GM21717 (cell line): ENCODE measurements around the gene MBD6.
"Not testable (repeated sequence)": the region's sequence is repeated elsewhere in the genome, so short reads cannot be mapped to it uniquely, and the experiment has no call there.

Experiments
- ATAC-seq: cut with Tn5 transposase; IDR thresholded peaks from one replicate; pipeline ENCODE4 v1.9.1; 2021; ENCODE audit warnings: mild to moderate bottlenecking, moderate library complexity; ENCODE audit not compliant: unreplicated experiment

Gene MBD6

DNA sequence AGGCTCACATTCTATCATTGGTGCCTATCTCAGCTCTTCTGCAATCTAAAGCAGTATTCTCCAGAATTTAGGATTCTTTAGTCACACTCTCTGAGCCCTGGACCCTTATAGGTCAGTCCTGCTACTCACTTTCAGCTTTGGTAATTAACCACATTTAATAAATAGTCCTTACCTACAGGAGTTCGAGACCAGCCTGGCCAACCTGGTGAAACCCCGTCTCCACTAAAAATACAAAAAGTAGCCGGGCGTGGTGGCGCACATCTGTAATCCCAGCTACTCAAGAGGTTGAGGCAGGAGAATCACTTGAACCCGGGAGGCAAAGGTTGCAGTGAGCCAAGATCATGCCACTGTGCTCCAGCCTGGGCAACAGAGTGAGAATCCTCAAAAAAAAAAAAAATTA, 8.9 kb upstream of the MBD6 start:
- ATAC-seq = not testable (repeated sequence)

DNA sequence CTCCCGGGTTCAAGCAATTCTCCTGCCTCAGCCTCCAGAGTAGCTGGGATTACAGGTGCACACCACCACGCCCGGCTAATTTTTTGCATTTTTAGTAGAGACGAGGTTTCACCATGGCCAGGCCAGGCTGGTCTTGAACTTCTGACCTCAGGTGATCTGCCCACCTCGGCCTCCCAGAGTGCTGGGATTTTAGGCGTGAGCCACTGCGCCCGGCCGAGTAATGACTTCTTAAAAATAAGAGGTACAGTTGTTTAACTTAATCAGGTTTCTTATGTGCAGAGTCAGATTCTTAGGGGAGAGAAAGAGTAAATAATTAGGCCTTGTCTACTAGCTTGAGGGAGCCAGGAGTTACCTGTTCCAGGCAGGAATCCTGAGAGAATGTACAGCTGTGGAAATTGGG, 8.4 kb upstream of the MBD6 start:
- ATAC-seq = not testable (repeated sequence)

DNA sequence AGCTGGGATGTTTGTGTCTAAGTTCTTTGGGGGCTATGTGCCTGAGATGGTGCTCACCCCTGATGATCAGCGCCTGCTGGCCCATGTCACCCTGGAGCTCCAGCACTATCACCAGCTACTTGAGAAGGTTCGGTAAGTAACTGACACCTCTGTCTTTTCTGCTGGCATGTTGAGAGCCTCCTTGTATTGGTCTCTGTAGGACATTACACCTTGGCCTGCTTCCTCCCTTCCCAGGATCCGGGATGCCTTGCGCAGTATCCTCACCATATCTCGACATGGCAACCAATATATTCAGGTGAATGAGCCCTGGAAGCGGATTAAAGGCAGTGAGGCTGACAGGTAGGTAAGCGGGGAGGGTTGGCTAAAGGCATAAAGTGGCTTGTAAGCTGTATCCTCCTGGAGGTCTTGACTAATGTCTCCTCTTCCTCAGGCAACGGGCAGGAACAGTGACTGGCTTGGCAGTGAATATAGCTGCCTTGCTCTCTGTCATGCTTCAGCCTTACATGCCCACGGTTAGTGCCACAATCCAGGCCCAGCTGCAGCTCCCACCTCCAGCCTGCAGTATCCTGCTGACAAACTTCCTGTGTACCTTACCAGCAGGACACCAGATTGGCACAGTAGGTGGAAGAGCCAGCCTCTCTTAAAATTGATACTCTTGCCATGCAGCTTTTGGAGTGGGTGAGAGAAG, 7.8 kb upstream of the MBD6 start:
- no peak for ATAC-seq

DNA sequence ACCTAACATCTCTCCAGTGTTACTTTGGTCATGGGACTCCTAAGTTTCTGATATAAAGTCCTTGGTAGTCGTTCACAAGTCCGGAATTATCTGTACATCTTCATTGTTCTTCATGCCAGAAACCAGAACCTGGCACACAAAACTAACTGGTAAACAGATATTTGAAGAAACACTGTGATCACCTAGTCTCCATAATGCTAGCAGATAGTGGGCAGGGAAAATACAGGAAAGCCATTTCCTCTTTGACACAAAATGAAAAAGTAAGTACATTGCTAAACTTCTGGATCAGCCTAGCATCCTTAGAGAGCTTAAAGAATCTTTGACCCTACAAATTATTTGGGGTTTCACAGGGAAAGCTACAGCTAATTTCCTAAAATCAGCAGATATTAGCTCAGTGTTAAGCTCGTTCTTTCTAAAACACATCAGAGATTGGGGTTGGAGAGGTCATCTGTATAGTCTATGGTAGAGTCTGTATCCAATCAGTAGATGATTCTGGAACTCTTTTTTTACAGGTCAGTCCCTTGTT, 7.2 kb upstream of the MBD6 start:
- no peak for ATAC-seq

DNA sequence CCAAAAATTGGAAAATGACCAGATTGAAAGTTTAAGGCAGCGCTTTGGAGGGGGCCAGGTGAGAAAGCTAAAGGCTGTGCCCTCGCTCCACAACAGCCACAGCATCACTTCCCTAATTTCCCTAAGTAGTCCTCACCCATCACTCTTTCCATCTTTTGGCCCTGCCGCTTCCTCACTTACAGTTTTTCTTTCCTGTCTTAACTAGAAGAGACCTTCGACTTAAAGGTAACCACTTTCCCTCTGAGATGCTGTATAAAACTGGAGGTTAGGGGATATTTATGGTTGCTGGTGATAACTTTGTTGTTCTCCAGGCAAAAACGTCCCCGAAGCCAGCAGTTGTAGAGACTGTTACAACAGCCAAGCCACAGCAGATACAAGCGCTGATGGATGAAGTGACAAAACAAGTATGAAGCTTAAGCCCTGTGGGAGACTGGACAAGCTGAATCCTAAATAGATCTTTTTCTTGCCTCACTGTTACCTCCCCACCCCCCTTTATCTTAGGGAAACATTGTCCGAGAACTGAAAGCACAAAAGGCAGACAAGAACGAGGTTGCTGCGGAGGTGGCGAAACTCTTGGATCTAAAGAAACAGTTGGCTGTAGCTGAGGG, 6.6 kb upstream of the MBD6 start:
- ATAC-seq = no peak

DNA sequence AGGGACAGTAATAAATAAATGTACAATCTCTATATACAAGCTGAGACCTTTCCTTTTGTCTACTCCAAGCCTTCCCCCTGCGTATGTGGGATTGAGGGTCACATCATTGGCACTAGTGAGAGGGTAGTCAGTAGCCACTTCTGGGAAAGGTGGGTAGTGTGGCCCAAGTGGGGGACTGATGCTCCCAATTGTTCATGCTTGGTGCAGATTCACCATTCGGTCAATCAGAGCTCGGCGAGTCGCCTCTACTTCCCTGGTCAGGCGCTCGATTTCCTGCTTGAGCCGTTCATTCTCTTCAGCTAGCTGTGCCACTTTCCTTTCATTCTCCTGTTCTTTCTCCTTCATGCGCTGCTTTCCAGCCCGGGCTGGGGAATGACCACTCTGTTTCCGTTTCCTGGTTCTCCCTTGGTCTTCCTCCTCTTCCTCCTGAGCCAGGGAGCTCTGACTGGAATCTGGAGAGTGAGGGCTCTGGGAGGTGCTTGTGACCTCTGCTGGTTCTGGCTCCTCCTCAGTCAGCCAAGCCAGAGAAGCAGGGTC, 5.9 kb upstream of the MBD6 start:
- ATAC-seq = no peak

DNA sequence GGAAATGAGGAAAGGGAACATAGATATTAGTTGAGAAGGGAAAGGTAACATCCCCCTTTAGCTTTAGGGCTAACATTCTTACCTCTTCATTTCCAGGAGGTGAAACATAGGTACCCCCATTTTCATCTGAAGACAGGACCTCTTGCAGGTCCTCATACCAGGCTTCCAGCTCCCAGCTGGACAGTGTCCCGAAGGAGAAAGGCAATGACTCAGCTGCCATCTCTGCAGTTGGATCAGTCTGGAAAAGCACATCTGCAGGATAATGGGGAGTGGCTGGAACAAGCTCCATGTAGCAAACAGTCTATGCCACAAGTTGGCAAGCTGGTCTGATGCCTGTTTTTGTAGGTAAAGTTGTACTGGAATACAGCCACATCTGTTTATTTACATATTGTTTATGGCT, 5.4 kb upstream of the MBD6 start:
- no peak for ATAC-seq

DNA sequence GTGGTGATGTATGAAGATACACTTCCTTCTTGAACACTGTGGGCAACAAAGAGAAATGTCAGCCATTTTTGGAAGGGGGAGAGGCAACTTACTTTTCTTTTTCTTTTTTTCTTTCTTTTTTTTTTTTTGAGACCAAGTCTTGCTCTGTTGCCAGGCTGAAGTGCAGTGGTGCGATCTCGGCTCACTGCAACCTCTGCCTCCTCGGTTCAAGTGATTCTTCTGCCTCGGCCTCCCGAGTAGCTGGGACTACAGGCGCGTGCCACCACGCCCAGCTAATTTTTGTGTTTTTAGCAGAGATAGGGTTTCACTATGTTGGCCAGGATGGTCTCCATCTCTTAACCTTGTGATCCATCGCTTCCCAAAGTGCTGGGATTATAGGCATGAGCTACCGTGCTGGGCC, 4.9 kb upstream of the MBD6 start:
- ATAC-seq = not testable (repeated sequence)

DNA sequence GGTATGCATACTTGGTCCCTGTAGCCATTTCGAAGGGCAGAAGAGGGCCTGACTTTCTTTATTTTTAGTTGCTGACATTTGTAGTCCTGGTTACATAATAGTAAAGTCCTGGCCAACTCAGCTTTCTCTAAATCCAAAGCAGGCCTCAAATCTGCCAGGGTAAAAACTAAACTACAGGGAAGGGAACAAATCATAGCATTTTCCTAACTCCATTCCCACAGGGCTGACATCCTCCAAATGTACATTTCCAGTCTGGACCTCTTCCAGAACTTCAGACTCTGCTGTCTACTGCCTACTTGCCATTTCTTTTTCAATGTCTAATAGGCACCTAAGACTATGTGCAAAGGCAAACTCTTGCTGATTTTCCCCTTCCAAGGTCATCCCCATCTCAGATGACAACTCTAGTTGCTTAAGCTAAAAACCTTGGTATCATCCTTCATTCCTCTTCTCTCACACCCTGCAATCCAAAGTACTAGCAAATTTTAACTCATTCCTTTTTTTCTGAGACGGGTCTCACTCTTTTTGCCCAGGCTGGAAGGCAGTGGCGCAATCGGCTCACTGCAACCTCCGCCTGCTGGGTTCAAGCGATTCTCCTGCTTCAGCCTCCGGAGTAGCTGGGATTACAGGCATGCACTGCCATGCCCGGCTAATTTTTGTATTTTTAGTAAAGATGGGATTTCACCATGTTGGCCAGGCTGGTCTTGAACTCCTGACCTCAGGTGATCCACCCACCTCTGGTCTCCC, 4.3 kb upstream of the MBD6 start:
- ATAC-seq = no peak

DNA sequence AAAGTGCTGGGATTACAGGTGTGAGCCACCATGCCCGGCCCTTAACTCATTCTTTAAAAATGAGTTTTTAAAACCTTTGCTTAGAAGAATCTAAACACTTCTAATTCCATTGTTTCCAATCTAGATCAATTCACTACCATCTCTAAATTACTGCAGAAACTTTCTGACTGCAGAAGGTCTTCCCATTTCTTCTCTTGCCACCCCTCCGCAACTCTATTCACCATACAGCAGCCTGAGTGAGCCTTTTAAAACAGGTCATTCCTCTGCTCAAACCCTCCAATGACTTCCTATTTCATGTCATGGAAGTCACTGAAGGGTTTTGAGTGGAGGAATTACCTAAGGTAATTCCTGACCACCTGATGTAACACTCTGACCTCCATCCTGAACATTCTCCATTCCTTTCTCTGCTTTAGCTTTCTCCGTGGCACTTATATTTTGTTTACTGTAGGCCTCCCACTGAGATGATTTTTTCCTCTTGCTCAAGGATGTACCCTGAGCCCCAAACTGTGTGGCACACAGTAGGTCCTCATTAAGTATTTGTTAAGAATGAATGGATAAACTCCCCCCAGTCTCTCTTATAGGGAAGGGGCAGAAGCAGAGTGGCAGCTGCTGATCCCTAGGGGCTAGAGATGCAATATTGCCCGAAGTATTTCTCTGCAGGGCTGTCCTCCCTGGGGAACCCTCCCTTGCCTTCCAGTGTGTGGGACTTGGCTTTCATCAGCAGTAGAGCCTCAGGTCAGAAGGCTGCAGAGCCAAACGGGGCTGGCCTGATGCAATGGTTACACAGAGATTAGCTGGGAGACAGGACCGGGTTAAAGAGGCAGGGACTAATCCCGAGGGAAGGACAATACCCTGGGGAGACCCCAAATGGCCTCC, 3.5 kb upstream of the MBD6 start:
- no peak for ATAC-seq

DNA sequence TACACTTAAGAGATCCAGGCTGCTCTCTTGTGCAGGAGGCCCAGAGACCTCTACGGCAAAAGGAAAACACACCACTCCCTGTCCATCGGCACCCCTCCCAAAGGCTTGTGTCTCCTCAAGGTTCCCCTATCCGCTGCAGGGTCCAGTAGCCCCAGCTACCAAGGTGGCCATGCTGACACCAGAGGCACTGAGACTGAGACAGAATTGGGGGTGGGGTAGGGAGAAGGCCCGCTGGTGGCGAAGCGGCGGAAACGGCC, 2.9 kb upstream of the MBD6 start:
- peak; percentile 1 for ATAC-seq

DNA sequence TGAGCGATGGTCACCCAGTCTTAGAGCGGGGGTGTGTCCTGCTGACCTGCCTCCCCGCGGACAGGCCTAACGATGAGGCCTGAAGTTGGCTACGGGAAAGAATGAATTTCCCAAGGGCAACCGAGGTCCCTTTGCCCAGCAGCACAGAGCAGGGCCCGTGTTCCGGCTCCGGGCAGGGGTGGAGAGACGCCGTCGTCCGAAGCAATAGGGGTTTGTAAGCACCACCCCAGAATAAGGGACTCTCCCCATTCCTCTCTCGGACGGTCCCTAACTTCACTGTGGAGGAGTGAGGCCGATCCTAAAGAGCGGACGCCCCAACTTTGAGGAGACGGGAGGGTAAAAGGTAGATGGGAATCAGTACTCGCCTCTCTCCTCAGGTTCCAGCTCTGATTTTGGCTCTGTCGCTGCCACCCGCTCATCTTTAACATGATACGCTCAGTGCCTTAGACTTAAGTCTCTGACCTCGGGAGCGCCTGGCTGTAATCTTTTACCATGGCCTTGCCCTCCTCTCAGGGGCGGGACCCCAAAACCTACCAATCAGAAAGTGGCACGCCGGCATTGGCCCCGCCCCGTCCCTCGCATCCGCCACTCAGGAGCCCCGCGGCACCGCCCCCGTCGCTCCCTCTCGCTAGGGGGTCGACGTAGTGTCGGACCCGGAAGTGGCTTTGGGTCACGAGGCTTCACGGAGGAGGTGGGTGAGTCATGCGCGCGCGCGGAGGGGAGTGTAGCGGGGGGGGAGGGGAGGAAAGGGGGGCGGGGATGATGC, 2.4 kb upstream of the MBD6 start, which contains the start of gene DDIT3:
Gene DDIT3, minus strand, starts transcription at position 462 of the 766 bp plus-strand sequence. CDS start 3,108 bp downstream, outside the sequence.
- ATAC-seq = peak; percentile 56

DNA sequence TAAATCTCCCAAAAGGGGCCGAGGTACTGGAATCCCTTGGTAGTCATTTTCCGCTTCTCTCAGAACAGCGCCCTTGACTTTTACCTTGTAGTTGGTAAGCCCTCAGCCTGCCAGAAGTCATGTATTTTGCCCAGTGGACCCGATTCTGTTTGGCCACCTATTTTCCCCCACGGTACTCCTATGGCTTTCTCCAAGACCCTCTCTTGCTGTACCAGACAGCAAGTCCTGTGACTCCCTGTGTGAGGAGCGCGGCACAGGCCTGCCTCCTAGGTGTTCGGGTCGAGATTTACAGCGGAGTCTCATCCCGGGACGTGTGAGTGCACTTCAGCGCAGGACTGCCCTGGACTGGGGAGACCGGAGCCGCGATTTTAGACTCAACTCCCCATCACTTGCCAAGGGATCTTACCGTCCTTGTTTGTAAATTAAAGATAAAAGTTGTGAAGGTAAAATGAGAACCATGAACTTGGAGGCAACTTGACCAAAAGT, 1.1 kb upstream of the MBD6 start:
- no peak for ATAC-seq

DNA sequence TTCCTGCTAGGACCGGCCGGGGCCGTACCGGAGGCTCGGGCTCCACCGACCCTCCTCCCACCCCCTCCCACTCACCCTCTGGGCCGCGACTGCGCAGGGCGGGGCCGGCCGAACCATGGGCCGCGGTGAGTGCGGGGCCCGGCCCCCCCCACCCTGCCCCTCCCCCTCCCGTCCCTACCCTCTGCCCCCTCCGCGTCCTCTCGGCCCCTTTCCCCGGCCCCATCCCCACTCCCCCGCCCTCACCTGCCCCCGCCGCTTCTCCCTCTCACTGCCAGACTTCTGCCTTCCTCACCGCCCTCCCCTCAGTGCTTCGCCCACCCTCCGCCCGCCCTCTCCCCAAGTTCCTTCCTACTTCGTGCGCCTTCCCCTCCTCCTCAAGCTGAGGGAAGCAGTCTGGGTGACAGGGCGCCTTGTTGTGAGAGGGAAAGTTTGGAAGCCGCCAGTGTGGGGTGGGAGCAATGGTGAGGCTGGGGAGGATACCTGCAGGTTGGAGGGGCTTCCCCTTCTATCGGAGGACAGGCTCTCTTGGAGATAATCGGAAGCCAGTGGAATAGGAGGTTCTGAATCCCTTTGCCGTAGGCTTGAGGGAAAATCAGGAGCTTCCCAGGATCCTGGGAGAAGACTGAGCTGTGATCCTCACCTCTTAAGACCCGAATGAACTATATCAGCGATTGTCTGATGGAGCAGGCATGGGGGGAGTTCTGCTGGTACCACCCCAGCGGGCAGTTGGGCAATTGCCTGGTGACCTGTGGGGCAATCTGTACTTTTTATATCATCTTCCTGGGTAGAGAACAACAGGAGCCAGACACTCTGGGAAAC, 472 bp downstream of the MBD6 start:
- ATAC-seq = no peak

DNA sequence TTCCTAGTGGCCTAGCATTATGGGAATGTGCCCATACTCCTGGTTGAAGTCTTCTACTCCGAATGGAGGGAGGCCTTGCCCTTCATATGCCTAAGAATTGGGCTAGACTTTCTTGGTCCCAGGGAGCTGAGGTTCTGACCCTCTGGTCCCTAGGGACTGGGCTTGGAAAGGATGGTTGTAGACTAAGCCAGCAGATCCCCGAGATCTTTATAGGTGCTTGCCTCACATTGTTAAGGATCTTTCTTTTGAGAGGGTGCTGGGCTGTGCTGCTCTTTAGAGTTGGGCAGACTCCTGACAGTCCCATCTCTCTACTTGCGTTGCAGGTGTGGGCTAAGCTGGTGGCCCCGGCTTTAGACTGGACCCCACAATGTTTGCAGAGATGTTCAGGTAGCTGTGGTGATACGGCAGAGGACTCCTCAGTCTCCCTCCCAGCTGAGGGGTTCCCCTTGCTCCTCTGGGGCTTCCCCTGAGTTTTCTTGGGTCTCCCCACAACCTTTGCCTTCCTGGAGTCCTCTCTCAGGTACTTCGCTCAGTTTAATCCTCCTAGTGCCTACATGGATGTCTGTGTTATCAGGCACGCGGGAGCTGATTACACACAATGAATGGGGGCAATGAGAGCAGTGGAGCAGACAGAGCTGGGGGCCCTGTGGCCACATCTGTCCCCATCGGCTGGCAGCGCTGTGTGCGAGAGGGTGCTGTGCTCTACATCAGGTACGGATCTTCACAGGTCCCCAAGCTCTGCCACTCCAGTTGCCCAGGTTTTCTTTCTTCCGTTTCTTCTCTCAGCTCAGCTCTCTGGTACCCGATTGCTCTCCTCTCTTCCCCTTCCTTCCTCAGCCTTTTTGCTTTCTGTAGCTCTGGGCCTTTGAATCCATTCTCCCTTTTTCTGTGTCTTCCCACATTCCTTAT, 1.3 kb downstream of the MBD6 start:
- ATAC-seq = no peak

DNA sequence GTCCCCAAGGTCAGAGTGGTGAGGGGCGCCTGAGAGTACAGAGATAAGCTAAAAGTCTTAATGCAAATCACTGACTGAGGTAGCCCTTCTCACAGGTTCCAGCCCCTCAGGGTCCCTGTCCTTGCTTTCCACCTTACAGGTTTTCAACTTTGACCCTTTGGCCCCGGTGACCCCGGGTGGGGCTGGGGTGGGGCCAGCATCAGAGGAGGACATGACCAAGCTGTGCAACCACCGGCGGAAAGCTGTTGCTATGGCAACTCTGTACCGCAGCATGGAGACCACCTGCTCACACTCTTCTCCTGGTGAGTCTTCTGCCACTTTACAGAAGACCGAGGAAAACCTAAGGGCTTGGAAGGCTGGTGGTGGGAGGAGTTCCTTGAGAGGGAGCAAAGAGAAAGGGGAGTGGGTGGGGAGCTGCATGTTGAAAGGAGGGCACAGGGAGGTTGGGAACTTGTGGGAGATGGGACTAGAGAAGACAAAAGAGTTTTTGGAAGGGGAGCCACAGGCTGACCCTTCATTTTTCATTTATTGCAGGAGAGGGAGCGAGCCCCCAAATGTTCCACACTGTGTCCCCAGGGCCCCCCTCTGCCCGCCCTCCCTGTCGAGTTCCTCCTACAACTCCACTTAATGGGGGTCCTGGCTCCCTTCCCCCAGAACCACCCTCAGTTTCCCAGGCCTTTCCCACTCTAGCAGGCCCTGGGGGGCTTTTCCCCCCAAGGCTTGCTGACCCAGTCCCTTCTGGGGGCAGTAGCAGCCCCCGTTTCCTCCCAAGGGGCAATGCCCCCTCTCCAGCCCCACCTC, 2.4 kb downstream of the MBD6 start:
- ATAC-seq = no peak
